Thoracic aorta (tissue), 2 donors: Measurements from ENCODE around the gene SYT6. TPM values are rescaled to one million over a fixed set of nuclear protein-coding genes. Genes with fewer than 3 reads are reported as not detected.

Experiments
- ATAC-seq: fragments of 150-250 bp; one replicate; pipeline ENCODE4 v1.8.0; 2017; ENCODE audit warnings: low read depth; ENCODE audit not compliant: insufficient number of reproducible peaks, low FRiP score
- DNase-seq: peaks from one replicate; pipeline ENCODE4 v3.0.0-alpha.2; 2020; ENCODE audit warnings: low spot score
- H3K27ac ChIP-seq, 2 donors: fragments of 200-600 bp; sonication (generic); 1 replicate in 1 of 2; 2 replicates in 1 of 2; pipeline ENCODE4 v1.5.1; 2016; ENCODE audit warnings: mild to moderate bottlenecking in 2 of 2, moderate library complexity in 2 of 2
- H3K27me3 ChIP-seq: fragments of 200-600 bp; sonication (generic); replicated peaks from 2 replicates; pipeline ENCODE4 v1.6.0; 2016; ENCODE audit warnings: mild to moderate bottlenecking; ENCODE audit not compliant: insufficient read depth
- H3K36me3 ChIP-seq: fragments of 200-600 bp; sonication (generic); one replicate; pipeline ENCODE4 v1.5.1; 2016
- H3K4me1 ChIP-seq, 2 donors: fragments of 200-600 bp; sonication (generic); 1 replicate in 1 of 2; 2 replicates in 1 of 2; pipeline versions ENCODE4 v1.5.1 to v1.6.0; 2016; ENCODE audit warnings: low read depth in 2 of 2, mild to moderate bottlenecking in 1 of 2; ENCODE audit not compliant: control insufficient read depth in 1 of 2
- H3K4me3 ChIP-seq: fragments of 200-600 bp; sonication (generic); 2 replicates; pipeline ENCODE4 v1.5.1; 2016; ENCODE audit warnings: mild to moderate bottlenecking
- H3K9me3 ChIP-seq: fragments of 200-600 bp; sonication (generic); 2 replicates; pipeline ENCODE4 v1.5.1; 2016
- CTCF ChIP-seq: fragments of 200-600 bp; sonication (generic); IDR thresholded peaks from one replicate; pipeline ENCODE4 v1.5.1; 2019; ENCODE audit warnings: antibody characterized with exemption
- total RNA-seq, 2 donors: library from RNA; depleted of rRNA; stranded (reverse); fragments of >200 nt; gene quantifications; one replicate each; pipeline versions ENCODE4 v1.1.0 to v1.2.3, GENCODE V29; 2016

Gene SYT6
- total RNA-seq, 2 donors from 2014 or later: 0.85 TPM; not detected in 1

DNA sequence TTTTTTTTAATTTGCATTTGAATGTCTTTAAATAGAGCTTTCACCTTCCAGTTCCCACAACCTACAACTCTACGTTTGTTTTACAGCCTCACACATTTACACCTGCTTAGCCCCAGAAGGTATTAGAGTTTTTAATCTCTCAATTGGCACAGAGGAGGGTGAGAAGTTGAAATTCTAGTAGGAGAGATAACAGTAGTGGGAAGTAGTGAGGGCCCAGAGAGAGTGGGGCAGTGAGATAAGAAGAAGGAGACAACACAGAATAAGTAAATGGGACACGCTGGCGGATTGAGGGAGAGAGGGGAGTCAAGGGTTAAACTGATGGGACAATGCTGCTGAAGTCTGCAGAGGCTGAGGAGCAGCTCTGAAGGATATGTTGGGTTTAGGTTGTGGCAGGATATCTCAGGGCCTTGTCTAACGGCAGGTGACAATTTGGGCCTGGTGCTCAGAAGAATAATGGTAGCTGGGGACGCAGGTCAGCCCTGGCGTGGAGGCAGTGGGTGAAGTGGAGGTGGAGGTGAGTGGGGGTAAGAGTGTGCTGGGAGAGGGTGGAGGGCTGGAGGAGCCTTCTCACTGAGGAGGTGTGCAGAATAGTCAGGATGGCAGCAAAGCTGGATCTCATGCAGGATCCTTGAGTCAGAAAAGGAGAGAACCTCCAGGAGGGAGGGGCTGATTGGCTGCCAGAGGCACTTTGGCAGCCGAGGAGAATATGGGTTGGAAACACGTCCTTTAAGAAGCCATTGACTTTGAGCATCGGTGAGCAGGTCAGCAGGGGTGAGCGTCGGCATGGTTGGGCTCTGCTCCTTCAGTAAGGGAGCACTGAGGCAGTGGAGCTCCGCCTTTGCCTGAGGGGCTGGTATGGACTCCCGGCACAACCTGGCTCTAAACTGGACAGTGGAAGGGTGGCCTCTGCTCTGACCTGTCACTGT is 72.9 kb downstream of the SYT6 start:
- no peaks in the 10 kb centered on the region for H3K27me3 ChIP-seq
- no peak for TF ChIP-seq CTCF
- H3K36me3 ChIP-seq: no peaks in the 10 kb centered on the region
- H3K4me3 ChIP-seq: peak overlapping the region; percentile 38
- H3K4me1 ChIP-seq: peaks cover 6 to 20% of the 10 kb centered on the region in 2 donors
- ATAC-seq: no peak
- DNase-seq: no peak
- no peaks in the 10 kb centered on the region for H3K9me3 ChIP-seq
- H3K27ac ChIP-seq: no peak overlapping the region

- Histone ChIP-seq H3K27ac (no peak overlapping the region), H3K36me3 (no peaks in the 10 kb centered on the region), H3K4me1 (peaks cover 6 to 20% of the 10 kb centered on the region in 2 donors), H3K27me3 (no peaks in the 10 kb centered on the region), H3K4me3 (no peak overlapping the region), H3K9me3 (no peaks in the 10 kb centered on the region)
- no peak for TF ChIP-seq CTCF
- DNase-seq: no peak
- ATAC-seq: no peak
These were observed 74.0 kb downstream of the SYT6 start for GRCh38 chr1:114079596-114080190.

- no peaks in the 10 kb centered on the region for H3K36me3 ChIP-seq
- no peak for TF ChIP-seq CTCF
- no peaks in the 10 kb centered on the region for H3K27me3 ChIP-seq
- H3K4me3 ChIP-seq: no peak overlapping the region
- H3K9me3 ChIP-seq: no peaks in the 10 kb centered on the region
- DNase-seq (no peak), ATAC-seq (no peak)
- H3K4me1 ChIP-seq: peaks cover 6 to 20% of the 10 kb centered on the region in 2 donors
- no peak overlapping the region for H3K27ac ChIP-seq
These were observed 75.6 kb downstream of the SYT6 start for GRCh38 chr1:114078116-114078515.

GRCh38 chr1:114077188-114077587 is 76.5 kb downstream of the SYT6 start:
- peaks cover 6 to 16% of the 10 kb centered on the region in 2 donors for H3K4me1 ChIP-seq
- no peak for TF ChIP-seq CTCF
- no peak for ATAC-seq
- no peak overlapping the region for H3K4me3 ChIP-seq
- no peak for DNase-seq
- no peaks in the 10 kb centered on the region for H3K27me3 ChIP-seq
- peaks cover 8% of the 10 kb centered on the region for H3K9me3 ChIP-seq
- no peak overlapping the region for H3K27ac ChIP-seq
- no peaks in the 10 kb centered on the region for H3K36me3 ChIP-seq

DNA sequence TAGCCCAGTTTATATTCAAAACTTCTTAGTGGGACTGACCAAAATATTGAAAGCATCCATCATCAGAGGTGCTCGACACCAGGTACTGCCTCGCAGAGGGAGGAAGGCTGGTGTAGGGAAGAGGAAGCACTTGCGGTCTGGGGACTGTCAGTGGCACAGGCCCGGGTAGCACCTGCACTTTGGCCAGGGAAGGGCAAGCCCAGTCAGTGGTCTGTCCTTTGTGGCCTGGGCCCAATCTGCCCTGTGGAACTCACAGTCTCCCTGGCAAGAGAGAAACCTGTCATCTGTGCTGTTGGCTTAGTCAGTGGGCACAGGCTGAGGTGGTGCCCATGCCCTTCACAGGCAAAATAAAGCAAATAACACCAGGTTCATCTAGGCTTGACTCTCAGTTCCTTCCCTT is 77.4 kb downstream of the SYT6 start:
- TF ChIP-seq CTCF: no peak
- ATAC-seq (no peak), DNase-seq (no peak)
- H3K27me3 ChIP-seq: no peaks in the 10 kb centered on the region
- H3K4me1 ChIP-seq: peaks cover 0 to 7% of the 10 kb centered on the region in 2 donors
- no peaks in the 10 kb centered on the region for H3K36me3 ChIP-seq
- H3K27ac ChIP-seq: no peak overlapping the region
- peaks cover 14% of the 10 kb centered on the region for H3K9me3 ChIP-seq
- H3K4me3 ChIP-seq: no peak overlapping the region
